NCI-H524 (cell line): ENCODE data around the gene OR2V1.
"Not testable (repeated sequence)": the region's sequence is repeated elsewhere in the genome, so short reads cannot be mapped to it uniquely, and the experiment has no call there.

Experiments
- DNase-seq, 2 experiments: peaks; one replicate each; lab custom pipeline; 2025; lab: John Stamatoyannopoulos, UW

OR2V1 gene

GRCh38 chr5:181101930-181102674, 28.9 kb downstream of the OR2V1 start:
- DNase-seq: not testable (repeated sequence)

- DNase-seq: not testable (repeated sequence)
These were observed 29.8 kb downstream of the OR2V1 start for GRCh38 chr5:181101030-181101641.

GRCh38 chr5:181100121-181100875, 30.7 kb downstream of the OR2V1 start:
- no peak for DNase-seq

GRCh38 chr5:181099602-181100086, 31.3 kb downstream of the OR2V1 start:
- no peak for DNase-seq

- no peak for DNase-seq
These were observed 32.0 kb downstream of the OR2V1 start for GRCh38 chr5:181098762-181099601.

GRCh38 chr5:181097759-181098491, 33.0 kb downstream of the OR2V1 start:
- not testable (repeated sequence) for DNase-seq

GRCh38 chr5:181097383-181097753, 33.6 kb downstream of the OR2V1 start:
- not testable (repeated sequence) for DNase-seq

GRCh38 chr5:181096721-181097382, 34.1 kb downstream of the OR2V1 start:
- DNase-seq: not testable (repeated sequence)

- not testable (repeated sequence) for DNase-seq
These were observed 35.8 kb downstream of the OR2V1 start for GRCh38 chr5:181095162-181095561.

GRCh38 chr5:181092428-181092827, 38.5 kb downstream of the OR2V1 start:
- DNase-seq: no peak

- no peak for DNase-seq
These were observed 42.7 kb downstream of the OR2V1 start for GRCh38 chr5:181088289-181088688.

- no peak for DNase-seq
These were observed 43.7 kb downstream of the OR2V1 start for GRCh38 chr5:181087309-181087708.

- DNase-seq: peak in 1 of 2 experiments; percentile 21
These were observed 44.1 kb downstream of the OR2V1 start for GRCh38 chr5:181086884-181087205.

GRCh38 chr5:181086026-181086883, 44.7 kb downstream of the OR2V1 start:
- DNase-seq: no peak

- DNase-seq: no peak
These were observed 46.3 kb downstream of the OR2V1 start for GRCh38 chr5:181084621-181085195.

- DNase-seq: no peak
These were observed 49.0 kb downstream of the OR2V1 start for GRCh38 chr5:181081989-181082388.

GRCh38 chr5:181076920-181077319, 54.0 kb downstream of the OR2V1 start:
- no peak for DNase-seq
